ENCODE data around the gene ERCC1.
A peak's percentile ranks its signal among the peaks of the same experiment; 100 is the strongest.

The ERCC1 gene

DNA sequence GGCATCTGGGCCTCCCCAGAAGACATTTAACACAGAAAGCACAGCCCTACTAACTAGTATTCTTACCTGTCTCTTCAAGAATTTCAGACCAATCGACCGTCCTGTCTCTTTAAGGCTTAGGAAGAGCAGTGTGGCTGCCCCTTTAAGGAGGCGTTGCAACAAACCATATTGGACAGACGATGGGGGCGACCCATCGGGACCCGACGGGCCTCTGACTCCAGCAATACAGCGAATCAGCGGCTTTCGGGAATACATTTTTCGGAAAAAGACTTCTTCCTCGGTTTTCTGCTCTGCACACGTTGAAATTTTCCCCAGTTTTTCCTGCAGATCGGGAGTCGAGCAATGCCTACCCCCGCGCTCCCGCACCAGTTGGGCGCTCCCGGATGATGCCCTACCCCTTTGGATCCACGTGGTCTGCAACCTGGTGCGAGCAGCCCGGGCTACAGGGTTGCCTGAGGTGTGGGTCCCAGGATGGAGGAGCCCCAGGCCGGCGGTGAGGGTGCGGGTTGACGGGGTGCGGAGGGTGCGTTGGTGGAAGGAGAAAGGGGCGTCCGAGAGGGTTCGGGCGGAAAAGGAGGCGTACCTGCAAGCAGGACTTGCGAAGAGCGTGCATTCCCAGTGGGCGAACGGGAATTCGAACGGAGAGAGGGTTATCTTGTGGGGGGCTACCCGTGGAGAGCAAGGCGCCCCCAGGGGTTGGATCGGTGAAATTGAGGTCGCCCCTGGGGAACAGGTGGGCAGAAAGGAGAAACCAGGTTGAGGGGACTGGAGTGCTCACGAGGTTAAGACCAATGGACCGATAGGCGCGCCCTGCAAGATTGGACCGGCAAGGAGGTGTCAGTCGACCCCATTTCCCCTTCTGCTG is 17.3 kb downstream of the ERCC1 start, which contains the start of gene POLR1G:
Gene POLR1G (plus strand): TSS at position 419 of the 865 bp plus-strand sequence. CDS start 53 bp downstream, at position 472.
- DNase-seq (ENCODE audit: low read depth in 2 of 2, low spot score in 1 of 2): peak; percentile 58 to 65

DNA sequence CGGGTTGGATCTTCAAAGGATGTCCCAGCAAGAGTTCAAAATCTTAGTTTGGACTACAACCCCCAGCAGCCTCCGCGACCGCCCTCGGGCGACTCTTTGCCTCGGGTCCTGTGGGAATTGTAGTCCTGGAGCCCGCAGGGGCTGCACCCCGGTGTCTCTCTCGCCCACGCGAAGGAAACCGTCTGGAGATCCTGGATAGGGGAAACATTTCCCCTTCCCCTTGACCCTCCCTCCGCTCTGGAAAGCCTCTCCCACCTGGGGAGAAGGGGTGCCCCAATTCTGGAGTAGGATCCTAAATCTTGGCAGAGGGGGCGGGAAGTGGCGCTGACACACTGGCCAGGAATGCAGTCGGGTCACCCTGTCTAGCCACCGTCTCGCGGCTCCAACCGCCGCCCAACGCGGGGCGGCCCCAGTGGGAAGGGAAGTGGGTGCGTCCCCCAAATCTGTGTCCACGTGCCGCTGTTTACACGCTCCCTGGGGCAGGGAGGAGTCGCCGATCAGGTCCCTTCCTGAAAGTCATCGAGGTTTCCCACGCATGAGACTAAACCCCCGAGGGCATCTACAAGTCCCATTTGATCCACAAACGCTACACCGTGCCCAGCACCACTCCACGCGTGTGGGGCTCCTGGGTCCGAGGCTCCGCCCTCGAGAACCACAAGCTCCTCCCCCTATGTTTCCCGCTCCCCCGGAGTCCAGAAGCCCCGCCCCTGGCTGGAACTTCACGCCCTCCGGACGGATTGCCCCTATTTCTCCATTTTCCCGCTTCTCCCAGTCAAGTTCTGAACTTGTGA is 18.1 kb downstream of the ERCC1 start:
- peak; percentile 53 to 69 for DNase-seq (ENCODE audit: low read depth in 2 of 2, low spot score in 1 of 2)

DNA sequence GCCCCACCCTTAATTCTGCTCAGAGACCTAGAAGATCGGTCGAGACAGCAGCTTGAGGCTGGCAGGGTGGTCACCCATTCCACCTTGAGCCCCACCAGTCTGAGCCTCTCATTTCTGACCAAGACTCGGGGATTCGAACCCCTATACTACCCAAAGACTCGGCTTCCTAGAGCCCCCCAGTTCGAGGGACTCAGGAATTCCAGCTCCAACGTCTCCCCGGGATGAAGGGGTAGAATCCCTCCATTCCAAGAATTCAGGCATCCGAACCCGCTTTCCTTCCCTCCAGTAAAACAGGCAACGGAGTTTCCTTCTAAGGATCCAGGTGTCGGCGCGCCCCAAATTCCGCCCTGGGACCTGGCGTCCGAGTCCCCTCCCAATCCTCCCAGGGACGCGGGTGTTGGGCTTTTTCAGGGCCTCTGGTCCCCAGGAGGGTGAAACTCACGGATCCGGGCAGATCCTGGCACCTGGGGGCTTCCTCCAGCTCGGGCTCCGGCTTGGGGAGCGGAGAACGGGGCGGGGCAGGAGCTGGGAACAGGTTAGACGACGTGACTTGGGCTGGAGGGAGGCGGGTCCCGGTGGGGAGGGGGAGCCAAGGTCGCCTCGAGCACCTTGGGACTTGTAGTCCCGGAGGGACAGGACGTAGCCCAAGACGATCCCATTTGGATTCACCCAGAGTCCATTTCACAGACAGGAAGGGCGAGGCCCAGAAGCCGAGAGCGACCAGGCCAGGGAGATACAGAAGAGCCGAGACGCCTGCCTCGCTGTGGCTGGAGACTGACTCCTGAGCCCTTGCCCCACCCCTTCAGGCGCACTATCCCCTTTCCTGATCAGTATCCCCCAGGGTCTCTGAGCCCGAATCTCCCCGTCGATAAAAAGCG is 18.9 kb downstream of the ERCC1 start, which contains the start of gene PPP1R13L:
Gene PPP1R13L (minus strand): TSS at position 513 of the 878 bp plus-strand sequence. CDS start 6,751 bp downstream, outside the sequence.
- no peak for DNase-seq (ENCODE audit: low read depth in 2 of 2, low spot score in 1 of 2)

DNA sequence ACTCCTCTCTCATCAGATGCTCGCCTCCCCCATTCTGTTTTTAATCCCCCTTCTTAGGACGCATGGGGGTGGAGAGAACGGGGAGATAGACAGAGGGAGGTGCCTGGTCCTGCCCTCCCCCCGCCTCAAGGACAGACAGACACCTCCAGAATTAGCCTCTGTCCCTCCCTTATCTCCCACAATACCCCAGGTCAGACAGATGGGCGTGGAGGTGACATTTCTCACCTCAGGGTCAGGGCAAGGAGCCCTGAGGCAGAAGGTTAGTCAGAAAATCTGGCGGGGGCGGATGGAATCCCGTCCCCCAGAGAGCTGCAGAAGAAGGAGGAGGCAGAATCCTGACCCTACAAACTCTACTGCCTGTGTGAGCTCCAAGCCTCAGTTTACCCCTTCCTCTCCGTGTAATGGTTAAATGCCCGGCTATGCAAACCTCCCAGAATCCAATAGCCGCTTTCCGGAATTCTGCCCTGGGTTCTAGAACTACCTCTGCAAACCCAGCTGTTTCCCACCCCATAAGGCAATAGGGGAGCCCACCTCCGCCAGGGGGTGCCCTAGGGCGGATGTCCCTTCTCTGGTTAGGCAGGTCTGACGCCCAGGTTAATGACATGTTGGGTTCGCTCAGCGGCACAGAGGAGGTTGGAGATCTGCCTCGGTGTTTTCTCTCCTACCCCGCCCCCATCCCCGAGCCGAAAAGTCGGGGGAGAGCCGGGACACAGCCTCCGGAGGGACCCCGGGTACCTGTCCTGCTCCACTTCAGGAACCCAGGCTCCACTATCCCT is 19.7 kb downstream of the ERCC1 start:
- no peak for DNase-seq (ENCODE audit: low read depth in 2 of 2, low spot score in 1 of 2)

DNA sequence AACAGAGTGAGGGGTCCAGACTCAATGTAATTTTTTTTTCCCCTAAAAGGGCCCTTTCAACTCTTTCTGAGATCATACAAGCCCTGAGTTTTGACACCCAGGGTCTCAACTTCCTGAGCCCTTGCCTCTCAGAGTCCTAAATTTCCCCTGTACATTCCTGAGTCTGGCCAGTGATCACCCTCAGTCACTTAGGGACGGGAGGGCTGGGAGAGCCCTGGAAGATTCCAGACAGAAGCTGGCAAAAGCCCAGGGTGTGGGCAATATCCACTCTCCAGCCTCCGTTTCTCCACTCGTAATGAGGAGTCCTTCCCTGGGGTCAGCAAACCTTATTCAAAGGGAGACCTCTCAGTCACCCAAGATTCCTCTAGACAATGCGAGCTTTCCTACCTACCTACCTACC is 20.4 kb downstream of the ERCC1 start:
- DNase-seq (ENCODE audit: low read depth in 2 of 2, low spot score in 1 of 2): no peak

DNA sequence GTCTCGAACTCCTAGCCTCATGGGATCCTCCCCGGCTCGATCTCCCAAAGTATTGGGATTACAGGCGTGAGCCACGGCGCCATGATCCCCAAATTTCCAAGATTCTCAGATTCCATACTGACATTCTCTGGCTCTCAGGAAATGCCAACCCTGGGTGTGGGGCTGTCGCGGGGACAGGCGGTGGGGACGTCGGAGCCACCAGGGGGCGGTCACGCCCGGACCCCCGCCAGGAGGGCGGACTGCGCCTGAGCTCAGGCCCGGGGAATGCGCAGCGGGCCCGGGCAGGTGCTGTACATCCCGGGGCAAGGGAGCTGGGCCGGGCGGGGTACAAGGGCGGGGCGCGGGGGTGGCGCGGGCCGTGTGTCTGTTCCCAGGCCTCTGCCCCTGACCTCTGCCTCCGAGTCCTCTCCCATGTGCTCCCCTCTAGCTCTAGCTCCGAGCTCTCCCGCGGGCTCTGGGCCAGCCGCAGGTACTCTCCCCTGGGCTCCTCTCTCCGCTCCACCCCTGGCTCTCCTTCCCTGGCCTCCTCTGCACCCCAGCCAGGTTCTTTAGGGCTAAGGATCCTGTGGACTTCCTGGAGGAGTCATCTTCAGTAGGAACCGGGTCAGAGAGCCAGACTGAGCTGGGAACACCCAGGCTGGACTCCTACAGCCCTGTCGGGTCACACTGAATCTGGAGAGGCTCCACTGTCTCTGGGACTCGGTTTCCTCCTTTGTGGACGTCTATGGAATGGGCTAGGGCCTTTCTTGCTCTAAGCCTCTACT is 21.2 kb downstream of the ERCC1 start:
- DNase-seq (ENCODE audit: low read depth in 2 of 2, low spot score in 1 of 2): no peak

GRCh38 chr19:45401815-45402214 is 21.9 kb downstream of the ERCC1 start:
- DNase-seq (ENCODE audit: low read depth in 2 of 2, low spot score in 1 of 2): no peak

GRCh38 chr19:45400192-45400591 is 23.5 kb downstream of the ERCC1 start:
- DNase-seq (ENCODE audit: low read depth in 2 of 2, low spot score in 1 of 2): no peak

GRCh38 chr19:45395821-45396617 is 27.7 kb downstream of the ERCC1 start:
- no peak for DNase-seq (ENCODE audit: low read depth in 2 of 2, low spot score in 1 of 2)

DNA sequence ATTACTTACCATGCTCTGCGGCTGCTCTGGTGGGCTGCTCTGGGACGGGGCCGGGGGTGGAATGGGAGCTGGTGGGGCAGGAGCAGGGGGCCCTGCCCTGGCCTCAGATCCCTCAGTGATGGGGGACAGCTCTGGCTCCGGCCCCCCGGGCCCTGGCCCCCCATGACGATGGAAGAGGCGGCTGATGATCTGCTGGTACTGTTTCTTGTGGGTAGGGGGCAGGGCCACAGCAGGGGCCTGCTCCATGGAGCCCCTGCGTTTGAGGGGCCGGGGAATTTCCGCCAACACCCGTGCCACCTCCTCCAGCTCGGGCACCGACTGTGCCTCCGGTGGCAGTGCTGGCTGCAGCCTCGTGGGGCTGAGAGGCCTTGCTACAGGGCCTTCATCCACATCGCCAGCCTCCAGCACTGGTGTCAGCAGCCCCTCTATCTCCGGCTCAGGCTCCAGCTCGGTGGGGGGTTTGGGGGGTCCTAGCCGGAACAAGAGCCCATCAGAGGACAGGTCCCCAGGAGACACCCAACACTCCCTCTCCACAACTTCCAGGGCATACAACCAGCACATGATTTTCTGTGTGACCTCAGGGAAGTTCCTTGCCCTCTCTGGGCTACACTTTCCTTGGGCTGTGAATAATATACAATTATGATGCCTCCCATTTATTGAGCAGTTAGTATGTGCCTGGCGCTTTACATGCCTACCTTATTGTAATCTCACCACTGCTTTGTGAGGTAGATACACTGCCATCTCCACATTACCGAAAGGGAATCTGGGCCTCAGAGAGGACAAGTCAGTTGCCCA is 31.6 kb downstream of the ERCC1 start:
- DNase-seq (ENCODE audit: low read depth in 2 of 2, low spot score in 1 of 2): no peak

DNA sequence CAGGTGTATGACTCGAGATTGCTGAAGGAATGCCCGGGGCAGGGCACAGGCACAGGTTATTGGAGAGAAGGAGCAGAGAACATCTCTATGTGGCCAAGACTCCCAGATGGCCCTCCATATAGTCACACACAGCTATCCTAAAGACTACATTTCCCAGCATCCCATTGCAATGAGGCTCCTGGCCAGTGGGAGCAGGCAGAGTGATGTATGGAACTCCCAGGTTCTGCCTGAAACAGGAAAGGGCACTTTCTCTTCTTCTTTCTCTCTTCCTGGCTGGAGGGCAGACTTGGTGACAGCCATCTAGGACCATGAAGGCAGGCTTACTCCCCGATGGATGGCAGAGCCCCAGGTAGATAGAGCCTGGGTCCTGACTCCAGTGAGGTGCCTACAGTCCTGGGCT is 32.4 kb downstream of the ERCC1 start:
- no peak for DNase-seq (ENCODE audit: low read depth in 2 of 2, low spot score in 1 of 2)

DNA sequence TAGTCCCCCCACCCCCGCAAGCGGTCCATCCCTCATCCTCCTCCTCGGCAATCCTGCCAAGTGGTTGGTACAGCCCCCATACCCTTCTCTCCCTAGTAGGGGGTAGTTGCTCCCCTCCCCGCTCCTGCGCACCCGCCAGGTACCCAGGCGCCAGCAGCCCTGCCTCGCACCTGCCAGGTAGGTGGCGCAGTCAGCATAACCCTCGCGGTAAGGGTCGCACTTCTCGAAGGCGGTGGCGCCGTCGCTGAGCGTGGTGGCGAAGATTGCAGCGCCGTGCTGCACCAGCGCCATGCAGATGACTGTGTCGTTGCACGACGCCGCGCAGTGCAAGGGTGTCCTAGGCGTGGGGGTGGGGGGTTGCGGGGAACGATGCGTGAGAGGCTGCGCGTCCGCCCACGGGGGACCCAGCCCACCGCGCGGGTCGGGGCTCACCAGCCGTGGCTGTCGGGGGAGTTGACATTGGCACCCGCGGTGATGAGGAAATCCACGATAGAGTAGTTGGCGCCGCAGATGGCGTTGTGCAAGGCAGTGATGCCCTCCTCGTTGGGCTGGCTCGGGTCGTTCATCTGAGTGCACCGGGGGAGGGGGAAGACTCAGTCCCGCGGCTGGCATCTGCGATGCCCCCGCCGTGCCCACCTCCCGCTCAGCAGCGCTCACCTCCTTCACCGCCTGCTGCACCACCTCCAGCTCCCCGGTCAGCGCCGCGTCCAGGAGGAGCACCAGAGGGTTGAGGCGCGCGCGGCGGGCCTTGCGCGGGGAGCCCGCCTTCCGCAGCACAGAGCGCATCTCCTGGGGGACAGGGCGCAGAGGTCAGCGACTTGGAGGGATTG is 38.1 kb downstream of the ERCC1 start:
- DNase-seq (ENCODE audit: low read depth in 2 of 2, low spot score in 1 of 2): no peak

DNA sequence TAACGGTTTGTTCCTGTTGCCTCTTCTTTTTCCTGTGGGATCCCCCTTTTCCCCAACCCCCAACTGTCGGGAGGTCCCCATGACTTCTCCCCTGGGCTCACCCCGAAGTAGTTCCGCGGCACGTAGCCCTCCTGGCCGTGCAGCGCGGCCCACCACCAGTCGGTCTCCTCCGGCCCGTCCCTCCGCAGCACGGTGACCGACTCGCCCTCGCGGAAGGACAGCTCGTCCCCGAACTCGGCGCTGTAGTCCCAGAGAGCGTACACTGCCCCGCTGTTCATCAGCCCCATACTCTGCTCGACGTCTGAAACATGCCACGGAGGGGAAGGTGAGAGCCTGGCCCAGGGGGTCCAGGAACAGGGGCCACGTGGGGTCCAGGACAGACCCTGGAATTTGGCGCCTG is 41.3 kb downstream of the ERCC1 start:
- no peak for DNase-seq (ENCODE audit: low read depth in 2 of 2, low spot score in 1 of 2)

DNA sequence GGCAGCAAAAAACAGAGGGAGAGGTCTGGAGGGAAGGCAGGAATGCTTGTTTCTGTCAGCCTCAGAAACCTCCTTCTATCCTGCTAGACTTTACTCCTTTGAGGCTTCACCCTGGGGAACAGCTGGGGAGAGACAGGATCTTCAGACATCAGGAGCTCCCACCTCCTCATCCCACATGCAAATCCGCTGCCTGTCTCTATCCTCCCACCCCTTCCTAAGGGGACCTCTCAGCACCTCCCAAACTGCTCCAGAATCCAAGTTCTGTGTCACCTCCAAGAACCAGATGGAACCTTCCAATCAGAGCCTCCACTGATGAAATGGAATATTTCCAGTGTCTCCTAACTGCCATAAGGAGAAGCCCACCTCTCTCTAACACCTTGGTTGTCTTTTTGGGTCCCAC is 43.6 kb downstream of the ERCC1 start:
- DNase-seq (ENCODE audit: low read depth in 2 of 2, low spot score in 1 of 2): no peak

- DNase-seq (ENCODE audit: low read depth in 2 of 2, low spot score in 1 of 2): no peak
These were observed 47.5 kb downstream of the ERCC1 start for GRCh38 chr19:45376045-45376724.

- DNase-seq (ENCODE audit: low read depth in 2 of 2, low spot score in 1 of 2): peak; percentile 98 to 100
These were observed 53.1 kb downstream of the ERCC1 start, which contains the start of gene ERCC2 for GRCh38 chr19:45370410-45371204. TSS of gene ERCC2 (minus strand) at chr19:45370573. CDS start at chr19:45370540, 33 bp downstream.

Data from stimulated activated CD8-positive, alpha-beta memory T cell treated with anti-CD3 and anti-CD28 coated beads, Interleukin-4, amount 100 ng/mL, for 1 hour (primary cell).